OCI-LY3 (cell line): ENCODE data around the gene SUPT20H.
A peak's percentile ranks its signal among the peaks of the same experiment; 100 is the strongest.

ENCODE experiments used
- H2AFZ ChIP-seq: fragments of 200-600, 300-600 bp; shearing (Covaris generic); 2 replicates; pipeline ENCODE4 v1.6.0; 2014; ENCODE audit warnings: antibody characterized with exemption, low read depth, low read length
- H3K27ac ChIP-seq: fragments of 200-600, 300-600 bp; sonication (generic); 2 replicates; pipeline ENCODE4 v1.5.1; 2014; ENCODE audit warnings: mild to moderate bottlenecking, low read length, moderate library complexity, mixed read lengths
- H3K27me3 ChIP-seq: fragments of 200-600, 300-600 bp; sonication (generic); 2 replicates; pipeline ENCODE4 v1.6.1; 2014; ENCODE audit warnings: low read depth, low read length, mixed read lengths
- H3K36me3 ChIP-seq: fragments of 200-600, 300-600 bp; sonication (generic); replicated peaks from 2 replicates; pipeline ENCODE3; 2014; ENCODE audit warnings: low read depth, low read length, mixed read lengths
- H3K4me1 ChIP-seq: fragments of 300-600, 200-600 bp; sonication (generic); 2 replicates; pipeline ENCODE4 v1.6.1; 2014; ENCODE audit warnings: low read length, mixed read lengths
- H3K4me2 ChIP-seq: fragments of 200-600, 300-600 bp; sonication (generic); 2 replicates; pipeline ENCODE4 v1.6.1; 2014; ENCODE audit warnings: low read length, mixed read lengths
- H3K4me3 ChIP-seq: fragments of 300-600, 200-600 bp; sonication (generic); 2 replicates; pipeline ENCODE4 v1.5.1; 2014; ENCODE audit warnings: antibody characterized with exemption, mild to moderate bottlenecking, low read length, moderate library complexity
- H3K79me2 ChIP-seq: fragments of 300-600, 200-600 bp; shearing (Covaris generic); 2 replicates; pipeline ENCODE4 v1.6.1; 2014; ENCODE audit warnings: mild to moderate bottlenecking, low read length, mixed read lengths
- H3K9ac ChIP-seq: fragments of 300-600, 200-600 bp; shearing (Covaris generic); 2 replicates; pipeline ENCODE4 v1.6.0; 2014; ENCODE audit warnings: mild to moderate bottlenecking, low read length, moderate library complexity
- H3K9me3 ChIP-seq: fragments of 200-600, 300-600 bp; shearing (Covaris generic); 2 replicates; pipeline ENCODE4 v1.6.1; 2014; ENCODE audit warnings: low read length, mixed read lengths; ENCODE audit not compliant: insufficient read depth
- H4K20me1 ChIP-seq: fragments of 200-600, 300-600 bp; sonication (generic); 2 replicates; pipeline ENCODE4 v1.6.1; 2016; ENCODE audit warnings: low read length, mixed read lengths; ENCODE audit not compliant: insufficient read depth
- EZH2phosphoT487 ChIP-seq: fragments of 200-600 bp; shearing (Covaris generic); IDR thresholded peaks from 2 replicates; pipeline ENCODE4 v1.6.1; 2018; ENCODE audit warnings: antibody characterized with exemption, mixed run types, low read depth
- TF ChIP-seq, protein P1 (sequence below): fragments of 200-600, 300-600 bp; sonication (generic); IDR thresholded peaks from 2 replicates; pipeline ENCODE4 v1.5.1; 2014; ENCODE audit warnings: antibody characterized with exemption, low read length, low read depth

SUPT20H gene

DNA sequence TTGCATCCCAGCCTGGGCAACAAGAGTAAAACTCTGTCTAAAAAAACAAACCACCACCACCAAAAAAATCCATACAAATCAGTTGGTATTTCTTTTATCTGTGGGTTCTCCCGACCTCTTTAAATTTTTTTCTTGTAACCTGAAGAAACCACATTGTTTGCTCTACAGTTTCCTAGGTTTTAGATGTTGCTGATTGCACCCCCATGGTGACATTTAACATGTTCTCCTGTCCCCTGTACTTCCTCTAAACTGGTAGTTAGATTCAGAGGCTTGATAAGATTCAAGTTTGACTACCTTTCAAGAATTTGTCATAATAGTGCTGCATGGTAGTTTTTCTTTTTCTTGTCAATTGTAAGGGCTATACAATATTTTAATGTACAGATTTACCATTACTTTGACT, 84.3 kb downstream of the SUPT20H start:
- Histone ChIP-seq H3K9me3 (peaks cover 3% of the 10 kb centered on the region; the same call in 1 of the 2 replicates), H2AFZ (no peak overlapping the region), H3K27ac (no peak overlapping the region), H3K9ac (no peak overlapping the region), H3K36me3 (peaks cover 34% of the 10 kb centered on the region), H3K27me3 (no peaks in the 10 kb centered on the region), H3K4me2 (no peak overlapping the region), H3K79me2 (peaks cover 8% of the 10 kb centered on the region; the same call in 1 of the 2 replicates), H3K4me1 (peaks cover 20% of the 10 kb centered on the region), H3K4me3 (no peak overlapping the region), H4K20me1 (peaks cover 10% of the 10 kb centered on the region)
- no peak for TF ChIP-seq EZH2phosphoT487
- TF ChIP-seq, protein P1, sequence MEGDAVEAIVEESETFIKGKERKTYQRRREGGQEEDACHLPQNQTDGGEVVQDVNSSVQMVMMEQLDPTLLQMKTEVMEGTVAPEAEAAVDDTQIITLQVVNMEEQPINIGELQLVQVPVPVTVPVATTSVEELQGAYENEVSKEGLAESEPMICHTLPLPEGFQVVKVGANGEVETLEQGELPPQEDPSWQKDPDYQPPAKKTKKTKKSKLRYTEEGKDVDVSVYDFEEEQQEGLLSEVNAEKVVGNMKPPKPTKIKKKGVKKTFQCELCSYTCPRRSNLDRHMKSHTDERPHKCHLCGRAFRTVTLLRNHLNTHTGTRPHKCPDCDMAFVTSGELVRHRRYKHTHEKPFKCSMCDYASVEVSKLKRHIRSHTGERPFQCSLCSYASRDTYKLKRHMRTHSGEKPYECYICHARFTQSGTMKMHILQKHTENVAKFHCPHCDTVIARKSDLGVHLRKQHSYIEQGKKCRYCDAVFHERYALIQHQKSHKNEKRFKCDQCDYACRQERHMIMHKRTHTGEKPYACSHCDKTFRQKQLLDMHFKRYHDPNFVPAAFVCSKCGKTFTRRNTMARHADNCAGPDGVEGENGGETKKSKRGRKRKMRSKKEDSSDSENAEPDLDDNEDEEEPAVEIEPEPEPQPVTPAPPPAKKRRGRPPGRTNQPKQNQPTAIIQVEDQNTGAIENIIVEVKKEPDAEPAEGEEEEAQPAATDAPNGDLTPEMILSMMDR = no peak

DNA sequence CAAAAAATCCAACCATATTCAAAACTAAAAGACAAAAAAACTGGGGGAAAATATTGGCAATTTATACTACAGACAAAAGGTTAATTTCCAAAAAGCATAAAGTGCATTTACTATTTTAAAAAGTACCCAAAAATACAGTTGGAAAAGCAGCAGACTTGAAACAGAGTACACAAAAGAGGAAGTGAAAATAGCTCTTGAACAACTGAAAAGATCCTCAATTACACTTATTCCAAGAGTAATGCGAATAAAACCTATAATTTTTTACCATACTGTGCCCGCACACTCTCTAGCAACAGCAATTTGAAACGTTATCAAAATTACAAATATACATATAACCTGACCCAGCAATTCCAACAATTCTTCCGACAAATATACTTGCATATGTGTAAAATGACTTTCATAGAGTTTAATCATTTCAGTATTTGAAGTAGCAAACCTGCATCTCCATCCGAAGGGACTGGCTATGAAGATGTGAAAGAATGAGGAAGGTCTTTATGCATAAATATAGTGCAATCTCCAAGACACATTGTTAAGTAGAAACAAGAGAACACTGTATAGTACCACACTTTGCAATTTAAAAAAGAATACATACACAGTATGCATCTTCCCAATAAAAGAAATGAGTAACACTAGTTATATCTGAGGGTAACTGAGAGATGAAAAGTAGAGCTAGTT, 85.7 kb downstream of the SUPT20H start:
- H3K27ac ChIP-seq = peak overlapping the region; percentile 44
- peaks cover 31% of the 10 kb centered on the region for H3K36me3 ChIP-seq
- no peaks in the 10 kb centered on the region for H3K27me3 ChIP-seq
- H3K4me2 ChIP-seq = peak overlapping the region; percentile 49
- H2AFZ ChIP-seq = no peak overlapping the region
- no peak overlapping the region for H3K9ac ChIP-seq
- TF ChIP-seq EZH2phosphoT487 = no peak
- TF ChIP-seq, protein P1 = no peak
- H4K20me1 ChIP-seq = peaks cover 10% of the 10 kb centered on the region
- H3K4me3 ChIP-seq = no peak overlapping the region
- peaks cover 12% of the 10 kb centered on the region for H3K4me1 ChIP-seq
- H3K9me3 ChIP-seq = peaks cover 3% of the 10 kb centered on the region; the same call in 1 of the 2 replicates
- peaks cover 8% of the 10 kb centered on the region; the same call in 1 of the 2 replicates for H3K79me2 ChIP-seq

DNA sequence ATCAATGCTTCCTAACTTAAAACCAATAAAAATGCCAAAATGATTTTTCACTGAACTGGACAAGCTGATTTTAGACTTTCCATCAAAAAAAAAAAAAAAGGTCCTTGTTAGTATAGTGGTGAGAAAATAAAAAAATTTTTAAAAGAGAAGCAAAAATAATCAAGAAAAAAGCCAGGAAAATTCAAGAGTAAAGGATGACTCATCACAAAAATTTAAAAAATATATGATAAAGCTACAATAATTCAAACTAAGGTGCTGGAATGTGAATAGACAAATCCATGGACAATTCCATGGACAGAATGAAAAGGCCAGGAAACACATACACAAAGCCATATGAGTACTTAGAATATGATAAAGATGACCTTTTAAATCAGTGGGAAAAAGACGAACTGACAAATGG, 86.5 kb downstream of the SUPT20H start:
- H3K27ac ChIP-seq = peak overlapping the region; percentile 44
- no peak overlapping the region for H3K9ac ChIP-seq
- H4K20me1 ChIP-seq = peaks cover 10% of the 10 kb centered on the region
- H3K79me2 ChIP-seq = peaks cover 8% of the 10 kb centered on the region; the same call in 1 of the 2 replicates
- H3K4me3 ChIP-seq = no peak overlapping the region
- H3K27me3 ChIP-seq = no peaks in the 10 kb centered on the region
- TF ChIP-seq, protein P1 = no peak
- peaks cover 12% of the 10 kb centered on the region for H3K4me1 ChIP-seq
- H3K4me2 ChIP-seq = peak overlapping the region; percentile 49; the same call in 1 of the 2 replicates
- peaks cover 33% of the 10 kb centered on the region for H3K36me3 ChIP-seq
- peaks cover 3% of the 10 kb centered on the region; the same call in 1 of the 2 replicates for H3K9me3 ChIP-seq
- H2AFZ ChIP-seq = no peak overlapping the region

DNA sequence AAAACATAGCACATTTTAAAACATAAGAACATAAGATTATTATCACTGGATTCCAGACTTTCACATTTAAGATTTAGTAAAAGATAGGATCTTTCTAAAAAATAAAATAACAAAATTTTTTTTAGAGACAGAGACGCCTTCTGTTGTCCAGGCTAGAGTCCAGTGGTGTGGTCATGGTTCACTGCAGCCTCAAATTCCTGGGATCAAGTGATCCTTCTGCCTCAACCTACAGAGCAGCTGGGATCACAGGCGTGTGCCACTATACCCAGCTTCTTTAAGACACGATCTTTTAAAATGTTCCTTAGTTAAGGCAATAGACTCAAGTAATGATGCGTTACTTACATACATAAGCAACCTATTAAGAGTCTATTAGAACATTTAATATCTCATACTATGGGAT, 93.1 kb downstream of the SUPT20H start:
- Histone ChIP-seq H2AFZ (no peak overlapping the region), H4K20me1 (no peaks in the 10 kb centered on the region), H3K27ac (no peak overlapping the region), H3K79me2 (no peaks in the 10 kb centered on the region), H3K4me1 (no peaks in the 10 kb centered on the region), H3K4me2 (no peak overlapping the region), H3K36me3 (peaks cover 54% of the 10 kb centered on the region), H3K9me3 (no peaks in the 10 kb centered on the region), H3K27me3 (no peaks in the 10 kb centered on the region), H3K9ac (no peak overlapping the region), H3K4me3 (no peak overlapping the region)
- no peak for TF ChIP-seq EZH2phosphoT487
- TF ChIP-seq, protein P1 = no peak
